Lower lobe of right lung (tissue), 2 donors: ENCODE measurements around the gene SCTR. TPM values are rescaled to one million over a fixed set of nuclear protein-coding genes. Genes with fewer than 3 reads are reported as not detected.

Experiments
- ATAC-seq, 2 donors: fragments of 200-7000 bp; cut with Tn5 transposase; one replicate each; pipeline ENCODE4 v1.9.1; 2020 to 2022; ENCODE audit warnings: mild to moderate bottlenecking in 2 of 2, moderate library complexity in 2 of 2
- DNase-seq: peaks from one replicate; pipeline ENCODE4 v3.0.0-alpha.2; 2020
- H3K27ac ChIP-seq: fragments of 200-600 bp; one replicate; pipeline ENCODE4 v1.8.0; 2022
- H3K27me3 ChIP-seq: fragments of 200-600 bp; one replicate; pipeline ENCODE4 v1.8.0; 2022; ENCODE audit warnings: low read depth
- H3K36me3 ChIP-seq: fragments of 200-600 bp; one replicate; pipeline ENCODE4 v1.8.0; 2022; ENCODE audit warnings: mild to moderate bottlenecking
- H3K4me1 ChIP-seq: fragments of 200-600 bp; one replicate; pipeline ENCODE4 v1.8.0; 2022
- H3K4me3 ChIP-seq: fragments of 200-600 bp; one replicate; pipeline ENCODE4 v1.8.0; 2022; ENCODE audit warnings: mild to moderate bottlenecking
- H3K9me3 ChIP-seq: fragments of 200-600 bp; one replicate; pipeline ENCODE4 v1.8.0; 2022
- CTCF ChIP-seq: fragments of 200-600 bp; IDR thresholded peaks from one replicate; pipeline ENCODE4 v1.8.0; 2022; ENCODE audit warnings: antibody characterized with exemption, mild to moderate bottlenecking
- intact Hi-C: fragments of 100-400 bp; cut with DNase I; formaldehyde crosslinking; loops from one replicate; pipeline ENCODE4 v1.11.0; 2022
- total RNA-seq: library from RNA; stranded (reverse); fragmentation: NEBNext Ultra II Directional; extraction: Animal tissue kit (Norgen Biotek cat#: 25700); gene quantifications from one replicate; pipeline ENCODE4 v1.2.1, GENCODE V29; 2021
- donor health status: DM: no; HTN: yes; CAD: no; lungs with severe emphysema.

The SCTR gene
- total RNA-seq, 1 donor from 2014 or later: 13.2 TPM

- intact Hi-C loops: no loop called here
- Histone ChIP-seq H3K4me1 (no peaks in the 10 kb centered on the region), H3K27ac (no peak overlapping the region), H3K36me3 (no peaks in the 10 kb centered on the region), H3K27me3 (no peaks in the 10 kb centered on the region), H3K4me3 (no peak overlapping the region), H3K9me3 (no peaks in the 10 kb centered on the region)
- no peak for ATAC-seq
- TF ChIP-seq CTCF: no peak
- DNase-seq: no peak
Measured at GRCh38 chr2:119511989-119512388, 12.3 kb downstream of the SCTR start.

GRCh38 chr2:119508756-119509155, 15.5 kb downstream of the SCTR start:
- DNase-seq (no peak), ATAC-seq (no peak)
- Histone ChIP-seq H3K27me3 (no peaks in the 10 kb centered on the region), H3K4me3 (no peak overlapping the region), H3K9me3 (no peaks in the 10 kb centered on the region), H3K4me1 (no peaks in the 10 kb centered on the region), H3K27ac (no peak overlapping the region), H3K36me3 (no peaks in the 10 kb centered on the region)
- intact Hi-C loops: no loop called here
- TF ChIP-seq CTCF: no peak

DNA sequence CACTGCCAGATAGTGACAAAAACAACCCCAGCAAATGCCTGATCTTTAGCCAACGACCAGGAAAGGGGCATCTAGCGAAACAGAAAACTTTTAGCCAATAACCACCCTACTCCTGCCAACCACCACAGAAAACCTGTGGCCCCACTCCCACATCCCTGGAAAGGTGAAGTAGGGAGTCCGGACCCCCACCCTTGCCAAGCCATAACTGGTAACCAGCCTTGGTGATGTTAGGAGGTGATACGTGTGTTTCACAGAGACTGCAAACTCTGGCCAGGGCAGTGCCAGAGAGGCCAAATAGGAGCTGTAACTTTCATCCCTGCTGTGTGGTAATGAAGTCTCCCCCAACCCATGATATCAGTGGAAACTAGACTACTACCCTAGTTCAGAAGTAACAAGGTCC, 27.6 kb downstream of the SCTR start:
- intact Hi-C loops: no loop called here
- Histone ChIP-seq H3K36me3 (no peaks in the 10 kb centered on the region), H3K27ac (no peak overlapping the region), H3K4me1 (peaks cover 4% of the 10 kb centered on the region), H3K27me3 (no peaks in the 10 kb centered on the region), H3K9me3 (peaks cover 22% of the 10 kb centered on the region), H3K4me3 (no peak overlapping the region)
- TF ChIP-seq CTCF: no peak
- ATAC-seq (no peak), DNase-seq (no peak)

DNA sequence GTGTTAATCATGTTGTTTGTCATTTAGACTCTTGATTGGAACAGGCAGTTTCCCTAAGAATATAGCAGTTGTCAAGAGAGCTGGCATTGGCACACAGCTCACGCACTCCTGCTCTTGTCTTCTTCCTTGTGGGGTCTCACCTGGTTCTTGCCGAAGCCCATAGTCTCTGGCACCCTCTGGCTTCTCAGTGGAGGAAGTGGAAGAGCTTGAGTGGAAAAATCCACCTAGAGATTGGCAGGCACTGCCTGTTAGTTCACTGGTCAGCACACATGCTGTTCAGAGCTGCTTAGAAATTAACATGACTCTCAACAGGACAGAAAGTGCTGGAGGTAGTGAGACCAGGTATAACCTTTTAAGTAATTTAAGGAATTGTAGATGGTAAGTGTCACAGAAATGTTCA, 28.3 kb downstream of the SCTR start:
- no peaks in the 10 kb centered on the region for H3K36me3 ChIP-seq
- ATAC-seq: peak; percentile 67 to 71
- no peaks in the 10 kb centered on the region for H3K27me3 ChIP-seq
- H3K27ac ChIP-seq: no peak overlapping the region
- no peak overlapping the region for H3K4me3 ChIP-seq
- peaks cover 10% of the 10 kb centered on the region for H3K4me1 ChIP-seq
- TF ChIP-seq CTCF: no peak
- intact Hi-C loops: no loop called here
- DNase-seq: no peak
- H3K9me3 ChIP-seq: peaks cover 20% of the 10 kb centered on the region

- H3K9me3 ChIP-seq: peaks cover 5% of the 10 kb centered on the region
- intact Hi-C loops: no loop called here
- no peaks in the 10 kb centered on the region for H3K36me3 ChIP-seq
- no peak overlapping the region for H3K4me3 ChIP-seq
- ATAC-seq: no peak
- peaks cover 24% of the 10 kb centered on the region for H3K4me1 ChIP-seq
- no peak for DNase-seq
- TF ChIP-seq CTCF: no peak
- no peak overlapping the region for H3K27ac ChIP-seq
- H3K27me3 ChIP-seq: no peaks in the 10 kb centered on the region
Measured at GRCh38 chr2:119494163-119494790, 30.0 kb downstream of the SCTR start.
